Endodermal cell (in vitro differentiated cells): Measurements from ENCODE around the gene GDF9. TPM values are rescaled to one million over a fixed set of nuclear protein-coding genes. Genes with fewer than 3 reads are reported as not detected.

Experiments used
- DNase-seq: peaks from one replicate; pipeline ENCODE4 v3.0.0-alpha.2; 2017
- H3K27ac ChIP-seq: 2 replicates; pipeline ENCODE4 v1.5.1; 2013; ENCODE audit warnings: mild to moderate bottlenecking, low read depth, low read length, moderate library complexity
- H3K27me3 ChIP-seq: 2 replicates; pipeline ENCODE4 v1.6.1; 2013; ENCODE audit warnings: mild to moderate bottlenecking, low read length, moderate library complexity; ENCODE audit not compliant: insufficient read depth, control insufficient read depth, poor library complexity, severe bottlenecking
- H3K36me3 ChIP-seq: 2 replicates; pipeline ENCODE4 v1.7.0; 2013; ENCODE audit warnings: mild to moderate bottlenecking, low read length, moderate library complexity; ENCODE audit not compliant: control insufficient read depth, insufficient read depth
- H3K4me1 ChIP-seq: one replicate; pipeline ENCODE4 v1.7.0; 2013; ENCODE audit warnings: low read length; ENCODE audit not compliant: control insufficient read depth, insufficient read depth
- H3K4me3 ChIP-seq: 2 replicates; pipeline ENCODE4 v1.5.1; 2013; ENCODE audit warnings: mild to moderate bottlenecking, low read length, moderate library complexity
- H3K9ac ChIP-seq: 2 replicates; pipeline ENCODE4 v1.6.1; 2013; ENCODE audit warnings: mild to moderate bottlenecking, low read length, moderate library complexity; ENCODE audit not compliant: poor library complexity, severe bottlenecking; ENCODE audit errors: extremely low read depth
- H3K9me3 ChIP-seq: 2 replicates; pipeline ENCODE4 v1.6.1; 2013; ENCODE audit warnings: mild to moderate bottlenecking, low read length, moderate library complexity; ENCODE audit not compliant: control insufficient read depth
- H3K27ac Mint-ChIP-seq: 2 replicates; pipeline ENCODE4 v1.8.0; 2020; ENCODE audit warnings: mixed read lengths
- H3K27me3 Mint-ChIP-seq: 2 replicates; pipeline ENCODE4 v1.8.0; 2021; ENCODE audit warnings: mild to moderate bottlenecking, mixed read lengths; ENCODE audit not compliant: insufficient read depth
- H3K36me3 Mint-ChIP-seq: 2 replicates; pipeline ENCODE4 v1.8.0; 2020; ENCODE audit warnings: low read depth, mixed read lengths
- H3K4me1 Mint-ChIP-seq: 2 replicates; pipeline ENCODE4 v1.8.0; 2020; ENCODE audit warnings: mixed read lengths
- H3K4me3 Mint-ChIP-seq: 2 replicates; pipeline ENCODE4 v1.8.0; 2020; ENCODE audit warnings: mild to moderate bottlenecking, moderate library complexity, mixed read lengths
- H3K9me3 Mint-ChIP-seq: 2 replicates; pipeline ENCODE4 v1.8.0; 2020; ENCODE audit warnings: mild to moderate bottlenecking, mixed read lengths
- CTCF ChIP-seq: fragments of 200-600 bp; sonication (generic); conservative IDR thresholded peaks from 2 replicates; pipeline ENCODE4 v1.5.0; 2021; ENCODE audit warnings: antibody characterized with exemption, mild to moderate bottlenecking
- WGBS, 2 experiments: methylation state at CpG; one replicate each; pipeline versions ENCODE4 v1.1.5 to v1.1.7; 2013; ENCODE audit warnings: missing lambda C conversion rate in 2 of 2, mixed read lengths in 1 of 2; ENCODE audit not compliant: insufficient coverage in 1 of 2, insufficient read length in 1 of 2; 5-methylcytosine and 5-hydroxymethylcytosine counted together
- total RNA-seq, 2 donors: library from RNA; stranded (reverse); fragmentation: NEBNext Ultra II Directional in 1 of 2; extraction: Animal tissue kit (Norgen Biotek cat#: 25700) in 1 of 2; gene quantifications; 2 replicates in 1 of 2; 3 replicates in 1 of 2; pipeline ENCODE4 v1.2.1, GENCODE V29; 2021

GDF9 gene
- total RNA-seq, 2 donors from 2014 or later = 0.26 to 0.33 TPM

GRCh38 chr5:132901036-132901435 lies 34.8 kb upstream of the GDF9 start:
- no peaks in the 10 kb centered on the region for H3K27me3 ChIP-seq
- no peak for TF ChIP-seq CTCF
- 92 to 97% methylated on average over 2 to 4 of the region's 4 CpGs for WGBS, 2 experiments
- no peak overlapping the region for H3K4me3 ChIP-seq
- Mint-ChIP-seq H3K36me3 (peaks cover 61% of the 10 kb centered on the region), H3K27ac (no peak overlapping the region), H3K9me3 (no peaks in the 10 kb centered on the region), H3K4me1 (no peaks in the 10 kb centered on the region), H3K4me3 (no peak overlapping the region), H3K27me3 (no peaks in the 10 kb centered on the region)
- H3K4me1 ChIP-seq = no peaks in the 10 kb centered on the region
- DNase-seq = no peak
- peaks cover 89% of the 10 kb centered on the region for H3K36me3 ChIP-seq
- peaks cover 5% of the 10 kb centered on the region for H3K9me3 ChIP-seq
- H3K27ac ChIP-seq = no peak overlapping the region
- H3K9ac ChIP-seq = no peak overlapping the region

DNA sequence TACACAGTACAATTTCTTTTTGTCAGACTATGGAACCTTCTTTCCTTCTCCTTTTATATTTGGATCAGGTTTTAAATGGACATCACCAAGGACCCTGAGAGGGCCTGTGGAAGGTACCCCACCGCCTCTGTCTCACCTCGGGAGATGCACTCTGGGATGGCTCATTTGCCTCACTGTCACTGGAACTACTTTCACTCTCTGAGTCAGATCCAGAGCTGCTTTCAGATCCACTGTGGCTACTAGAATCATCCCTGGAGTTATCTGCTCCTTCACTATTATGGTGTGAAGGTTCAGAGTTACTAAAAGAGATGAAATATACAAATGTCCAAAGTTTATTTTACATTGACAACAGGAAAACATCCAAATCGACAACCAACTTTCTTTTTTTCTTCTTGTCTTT lies 31.8 kb upstream of the GDF9 start:
- Mint-ChIP-seq H3K9me3 (no peaks in the 10 kb centered on the region), H3K36me3 (peaks cover 71% of the 10 kb centered on the region), H3K27ac (no peak overlapping the region), H3K4me1 (no peaks in the 10 kb centered on the region), H3K4me3 (no peak overlapping the region), H3K27me3 (no peaks in the 10 kb centered on the region)
- no peak overlapping the region for H3K4me3 ChIP-seq
- no peak overlapping the region for H3K27ac ChIP-seq
- H3K27me3 ChIP-seq = no peaks in the 10 kb centered on the region
- WGBS, 2 experiments = 79 to 88% methylated on average over 3 of the region's 3 CpGs
- H3K9me3 ChIP-seq = peaks cover 5% of the 10 kb centered on the region
- DNase-seq = no peak
- H3K9ac ChIP-seq = no peak overlapping the region
- no peak for TF ChIP-seq CTCF
- H3K4me1 ChIP-seq = no peaks in the 10 kb centered on the region
- H3K36me3 ChIP-seq = peaks cover 91% of the 10 kb centered on the region

DNA sequence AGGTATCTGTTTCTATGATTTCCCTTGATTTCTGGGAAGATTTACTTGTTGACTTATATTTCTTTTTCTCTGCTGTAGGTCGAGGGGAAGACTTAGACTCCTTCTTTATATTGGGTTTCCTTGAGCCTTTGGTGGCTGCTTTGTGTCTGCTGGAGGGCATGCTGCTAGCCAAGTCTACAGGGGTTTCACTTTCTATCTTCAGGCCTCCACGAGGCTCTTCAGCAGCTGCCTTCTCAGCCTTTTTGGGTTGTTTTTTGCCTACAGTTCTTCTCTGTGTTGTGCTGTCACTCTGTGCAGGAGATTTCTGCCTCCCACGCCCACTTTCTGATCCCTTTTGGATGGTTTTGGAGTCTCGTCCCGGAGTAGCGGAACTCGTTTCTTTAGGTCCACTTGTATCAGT lies 30.4 kb upstream of the GDF9 start:
- Mint-ChIP-seq H3K36me3 (peaks cover 79% of the 10 kb centered on the region), H3K4me3 (no peak overlapping the region), H3K27me3 (no peaks in the 10 kb centered on the region), H3K9me3 (no peaks in the 10 kb centered on the region), H3K4me1 (no peaks in the 10 kb centered on the region), H3K27ac (peak overlapping the region; percentile 25)
- no peak for DNase-seq
- Histone ChIP-seq H3K4me3 (no peak overlapping the region), H3K27me3 (no peaks in the 10 kb centered on the region), H3K9ac (no peak overlapping the region), H3K9me3 (peaks cover 5% of the 10 kb centered on the region), H3K27ac (no peak overlapping the region), H3K36me3 (peaks cover 95% of the 10 kb centered on the region), H3K4me1 (no peaks in the 10 kb centered on the region)
- TF ChIP-seq CTCF = no peak
- 93 to 99% methylated on average over 7 of the region's 7 CpGs for WGBS, 2 experiments
